MCF 10A (cell line): ENCODE measurements around the gene FZR1. TPM values are rescaled to one million over a fixed set of nuclear protein-coding genes. Genes with fewer than 3 reads are reported as not detected.

Source experiments
- BruUV-seq: library from RNA; stranded (reverse); fragments of 400-500 nt; replicated peaks from 2 replicates; lab custom pipeline; 2021; lab: Mats Ljungman, UMichigan
- CTCF ChIA-PET: fragments of 300-600 bp; sonication (Branson Sonifier 250); formaldehyde crosslinking; extraction: SDS; loops from one replicate; lab custom pipeline; 2021; ENCODE audit warnings: antibody characterized with exemption, inconsistent platforms; lab: Yijun Ruan, JAX
- POLR2A ChIA-PET: fragments of 300-600, 350-650 bp; sonication (Branson Sonifier 250); formaldehyde crosslinking; extraction: SDS; loops from one replicate; lab custom pipeline; 2020; ENCODE audit warnings: antibody characterized with exemption, inconsistent platforms; lab: Yijun Ruan, JAX
- DNase-seq: peaks from one replicate; pipeline ENCODE4 v3.0.0-alpha.2; 2018; ENCODE audit not compliant: unreplicated experiment
- H3K27ac Mint-ChIP-seq: one replicate; pipeline ENCODE4 v1.8.0; 2022; ENCODE audit warnings: mild to moderate bottlenecking, low read depth, mixed read lengths; ENCODE audit not compliant: unreplicated experiment
- H3K27me3 Mint-ChIP-seq: one replicate; pipeline ENCODE4 v1.8.0; 2022; ENCODE audit warnings: mixed read lengths; ENCODE audit not compliant: insufficient read depth, unreplicated experiment
- H3K36me3 Mint-ChIP-seq: one replicate; pipeline ENCODE4 v1.8.0; 2022; ENCODE audit warnings: mild to moderate bottlenecking, moderate library complexity, mixed read lengths; ENCODE audit not compliant: insufficient read depth, unreplicated experiment
- H3K4me1 Mint-ChIP-seq: one replicate; pipeline ENCODE4 v1.8.0; 2022; ENCODE audit warnings: mixed read lengths; ENCODE audit not compliant: insufficient read depth, unreplicated experiment
- H3K4me3 Mint-ChIP-seq: one replicate; pipeline ENCODE4 v1.8.0; 2022; ENCODE audit warnings: mild to moderate bottlenecking, moderate library complexity, mixed read lengths; ENCODE audit not compliant: unreplicated experiment
- H3K9me3 Mint-ChIP-seq: one replicate; pipeline ENCODE4 v1.8.0; 2022; ENCODE audit warnings: mixed read lengths; ENCODE audit not compliant: unreplicated experiment
- intact Hi-C: fragments of 100-400 bp; cut with micrococcal nuclease; formaldehyde crosslinking; loops from 2 replicates; pipeline ENCODE4 v1.14.1; 2022
- total RNA-seq: library from RNA; stranded (reverse); gene quantifications from 2 replicates; pipeline ENCODE4 v1.2.3, GENCODE V29; 2022
- TF ChIP-seq, protein P1 (sequence below): fragments of 200-600 bp; IDR thresholded peaks from one replicate; pipeline ENCODE4 v1.8.0; 2022; ENCODE audit warnings: antibody characterized with exemption, mild to moderate bottlenecking; ENCODE audit not compliant: unreplicated experiment

Gene FZR1
- total RNA-seq, 1 experiment from 2014 or later: 48.9 TPM

DNA sequence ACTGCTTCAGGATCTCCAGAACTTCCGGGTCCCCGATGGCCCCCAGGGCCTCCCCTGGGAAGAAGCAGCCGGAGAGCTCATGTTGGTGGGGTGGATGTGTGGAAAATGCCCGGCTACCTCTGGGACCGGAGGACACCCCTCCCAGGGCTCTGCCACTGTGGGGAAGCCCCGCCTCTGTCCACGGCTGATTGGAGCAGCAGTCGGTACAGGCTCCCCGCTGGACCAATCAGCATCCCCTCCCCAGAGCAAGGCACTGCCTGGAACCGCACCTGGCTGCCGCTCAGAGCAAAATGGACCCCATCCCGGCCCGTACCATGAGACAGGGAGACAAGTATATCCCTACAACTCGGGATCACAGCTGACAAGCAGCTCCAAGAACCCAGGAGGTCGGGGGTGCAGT lies 12.1 kb upstream of the FZR1 start:
- POLR2A ChIA-PET: no interaction called here
- intact Hi-C loops: no loop called here
- no peak for DNase-seq
- Mint-ChIP-seq H3K27ac (no peak overlapping the region), H3K9me3 (no peaks in the 10 kb centered on the region), H3K36me3 (peaks cover 38% of the 10 kb centered on the region), H3K4me3 (no peak overlapping the region), H3K4me1 (peaks cover 7% of the 10 kb centered on the region), H3K27me3 (no peaks in the 10 kb centered on the region)
- no TSS peak for BruUV-seq
- TF ChIP-seq, protein P1, sequence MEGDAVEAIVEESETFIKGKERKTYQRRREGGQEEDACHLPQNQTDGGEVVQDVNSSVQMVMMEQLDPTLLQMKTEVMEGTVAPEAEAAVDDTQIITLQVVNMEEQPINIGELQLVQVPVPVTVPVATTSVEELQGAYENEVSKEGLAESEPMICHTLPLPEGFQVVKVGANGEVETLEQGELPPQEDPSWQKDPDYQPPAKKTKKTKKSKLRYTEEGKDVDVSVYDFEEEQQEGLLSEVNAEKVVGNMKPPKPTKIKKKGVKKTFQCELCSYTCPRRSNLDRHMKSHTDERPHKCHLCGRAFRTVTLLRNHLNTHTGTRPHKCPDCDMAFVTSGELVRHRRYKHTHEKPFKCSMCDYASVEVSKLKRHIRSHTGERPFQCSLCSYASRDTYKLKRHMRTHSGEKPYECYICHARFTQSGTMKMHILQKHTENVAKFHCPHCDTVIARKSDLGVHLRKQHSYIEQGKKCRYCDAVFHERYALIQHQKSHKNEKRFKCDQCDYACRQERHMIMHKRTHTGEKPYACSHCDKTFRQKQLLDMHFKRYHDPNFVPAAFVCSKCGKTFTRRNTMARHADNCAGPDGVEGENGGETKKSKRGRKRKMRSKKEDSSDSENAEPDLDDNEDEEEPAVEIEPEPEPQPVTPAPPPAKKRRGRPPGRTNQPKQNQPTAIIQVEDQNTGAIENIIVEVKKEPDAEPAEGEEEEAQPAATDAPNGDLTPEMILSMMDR: no peak
- CTCF ChIA-PET: interaction anchor here (0.6 to 2.0 kb wide), 4 partner anchors 10 to 192 kb away, joined by 4 to 6 read pairs (median 4); no protein-coding TSS in a partner anchor

DNA sequence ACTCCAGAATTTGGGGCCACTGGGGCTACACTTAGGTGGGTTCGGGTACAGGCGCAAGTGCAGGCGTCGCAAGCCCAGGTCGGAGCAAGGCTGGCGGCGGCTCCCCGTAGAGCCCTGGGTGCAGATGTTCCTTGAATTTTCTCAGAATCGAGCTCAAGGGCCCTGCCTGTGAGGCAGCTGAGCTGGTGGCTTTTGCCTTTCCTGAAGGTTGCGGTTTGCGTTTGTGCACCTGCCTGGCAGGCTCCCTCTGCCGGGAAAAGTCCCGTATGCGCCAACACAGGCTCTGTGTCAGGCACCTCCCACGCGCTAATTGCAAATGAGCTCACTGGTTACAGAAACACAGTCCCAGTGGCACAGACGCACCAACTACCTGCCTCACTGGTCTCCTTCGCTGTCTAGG lies 11.6 kb upstream of the FZR1 start:
- ChIA-PET POLR2A (no interaction called here), CTCF (interaction anchor here (0.6 to 2.0 kb wide), 4 partner anchors 10 to 193 kb away, joined by 4 to 6 read pairs (median 4); no protein-coding TSS in a partner anchor)
- Mint-ChIP-seq H3K27me3 (no peaks in the 10 kb centered on the region), H3K9me3 (no peaks in the 10 kb centered on the region), H3K36me3 (peaks cover 38% of the 10 kb centered on the region), H3K4me1 (peaks cover 11% of the 10 kb centered on the region), H3K27ac (no peak overlapping the region), H3K4me3 (no peak overlapping the region)
- intact Hi-C loops: no loop called here
- no TSS peak for BruUV-seq
- TF ChIP-seq, protein P1: no peak
- DNase-seq: no peak

DNA sequence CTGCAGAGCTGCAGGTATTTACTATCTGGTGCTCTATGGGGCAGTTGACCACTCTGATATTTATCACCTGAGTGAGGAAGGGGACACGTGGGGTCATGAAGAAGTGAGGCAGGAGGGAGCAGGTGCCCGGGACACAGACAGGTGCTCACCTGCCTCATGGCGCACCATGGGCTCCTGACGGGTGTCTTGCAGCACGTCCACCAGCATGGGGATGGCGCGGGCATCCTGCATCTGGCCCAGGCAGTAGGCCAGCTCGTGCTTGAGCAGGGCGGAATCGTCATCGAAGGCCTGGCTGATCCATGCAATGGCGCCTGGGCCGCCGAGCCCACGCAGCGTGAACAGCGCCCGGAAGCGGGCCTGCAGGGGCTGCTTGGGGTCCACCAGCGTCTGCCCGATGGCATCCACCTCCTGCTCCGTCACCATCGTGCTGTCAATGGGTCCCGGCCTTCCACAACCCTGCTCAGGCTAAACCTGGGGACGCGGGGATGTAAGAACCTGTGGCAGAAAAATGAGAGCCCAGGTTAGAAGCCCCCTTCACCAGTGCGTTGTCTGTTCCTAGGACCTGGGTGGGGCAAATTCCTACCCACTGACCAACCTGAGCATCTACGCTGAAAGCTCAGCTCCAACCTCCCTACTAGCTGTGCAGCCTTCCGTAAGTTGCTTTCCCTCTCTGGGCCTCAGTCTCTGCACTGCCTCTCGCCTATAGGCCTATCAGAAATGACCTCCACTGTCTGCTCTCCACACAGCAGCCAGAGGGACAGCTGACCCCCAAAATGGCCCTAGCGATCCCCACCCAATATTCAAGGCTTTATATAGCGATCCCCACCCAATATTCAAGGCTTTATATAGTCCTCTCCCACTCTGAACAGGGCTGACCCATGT lies 9.5 kb upstream of the FZR1 start:
- CTCF ChIA-PET: interaction anchor here (1.4 kb wide), 1 partner anchor 11 kb away, joined by 4 read pairs; no protein-coding TSS in a partner anchor
- H3K4me3 Mint-ChIP-seq: no peak overlapping the region
- H3K27me3 Mint-ChIP-seq: no peaks in the 10 kb centered on the region
- no peak overlapping the region for H3K27ac Mint-ChIP-seq
- POLR2A ChIA-PET: no interaction called here
- H3K9me3 Mint-ChIP-seq: no peaks in the 10 kb centered on the region
- TF ChIP-seq, protein P1: no peak
- intact Hi-C loops: no loop called here
- peaks cover 43% of the 10 kb centered on the region for H3K36me3 Mint-ChIP-seq
- peaks cover 17% of the 10 kb centered on the region for H3K4me1 Mint-ChIP-seq
- DNase-seq: no peak
- BruUV-seq: no TSS peak

DNA sequence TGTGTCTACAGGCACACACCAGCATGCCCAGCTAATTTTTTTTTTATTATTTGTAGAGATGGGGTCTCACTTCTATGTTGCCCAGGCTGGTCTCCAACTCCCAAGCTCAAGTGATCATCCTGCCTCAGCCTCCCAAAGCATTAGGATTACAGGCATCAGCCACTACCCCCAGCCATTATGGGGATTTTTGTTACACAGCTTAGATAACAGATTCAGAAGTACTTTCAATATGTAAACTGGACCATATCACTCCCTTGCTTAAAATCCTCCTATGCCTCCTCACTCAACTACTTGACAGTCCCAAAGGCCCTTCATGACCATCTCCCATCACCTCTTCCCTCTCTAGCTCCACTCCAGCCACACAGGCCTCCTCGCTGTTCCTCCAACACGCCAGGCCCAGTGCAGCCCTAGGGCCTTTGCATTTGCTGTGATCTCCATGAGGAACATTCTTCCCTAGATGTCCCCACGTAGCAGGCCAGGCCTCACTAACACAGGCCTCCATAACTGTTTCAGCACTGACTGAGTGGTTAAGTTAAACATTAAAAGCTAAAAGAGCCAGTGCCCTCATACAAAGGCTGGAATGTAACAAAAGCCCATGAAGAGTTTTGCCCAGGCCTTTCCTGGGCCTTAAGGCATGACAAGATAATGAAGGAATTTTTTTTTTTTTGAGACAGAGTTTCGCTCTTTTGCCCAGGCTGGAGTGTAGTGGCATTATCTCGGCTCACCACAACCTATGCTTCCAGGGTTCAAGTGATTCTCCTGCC lies 8.2 kb upstream of the FZR1 start:
- peaks cover 43% of the 10 kb centered on the region for H3K36me3 Mint-ChIP-seq
- H3K4me1 Mint-ChIP-seq: peaks cover 17% of the 10 kb centered on the region
- intact Hi-C loops: no loop called here
- BruUV-seq: no TSS peak
- H3K27ac Mint-ChIP-seq: peak overlapping the region; percentile 79
- POLR2A ChIA-PET: interaction anchor here (0.5 to 1.5 kb wide), 4 partner anchors 11 to 1140 kb away, joined by 3 to 4 read pairs (median 4); no protein-coding TSS in a partner anchor
- CTCF ChIA-PET: interaction anchor here (0.7 to 1.4 kb wide), 2 partner anchors 13 to 388 kb away, joined by 4 read pairs; no protein-coding TSS in a partner anchor
- no peak for DNase-seq
- no peaks in the 10 kb centered on the region for H3K9me3 Mint-ChIP-seq
- no peak overlapping the region for H3K4me3 Mint-ChIP-seq
- no peaks in the 10 kb centered on the region for H3K27me3 Mint-ChIP-seq
- TF ChIP-seq, protein P1: no peak
